ENCODE data around the gene C2CD2L. TPM values are rescaled to one million over a fixed set of nuclear protein-coding genes. Genes with fewer than 3 reads are reported as not detected.
A peak's percentile ranks its signal among the peaks of the same experiment; 100 is the strongest.

The C2CD2L gene
- total and polyA plus RNA-seq, 10 of the 15 experiments (the other 5 are each of a cell fraction or from before 2014, with no cell fraction given), result 0.21 to 9.6 (median 5.1) TPM

DNA sequence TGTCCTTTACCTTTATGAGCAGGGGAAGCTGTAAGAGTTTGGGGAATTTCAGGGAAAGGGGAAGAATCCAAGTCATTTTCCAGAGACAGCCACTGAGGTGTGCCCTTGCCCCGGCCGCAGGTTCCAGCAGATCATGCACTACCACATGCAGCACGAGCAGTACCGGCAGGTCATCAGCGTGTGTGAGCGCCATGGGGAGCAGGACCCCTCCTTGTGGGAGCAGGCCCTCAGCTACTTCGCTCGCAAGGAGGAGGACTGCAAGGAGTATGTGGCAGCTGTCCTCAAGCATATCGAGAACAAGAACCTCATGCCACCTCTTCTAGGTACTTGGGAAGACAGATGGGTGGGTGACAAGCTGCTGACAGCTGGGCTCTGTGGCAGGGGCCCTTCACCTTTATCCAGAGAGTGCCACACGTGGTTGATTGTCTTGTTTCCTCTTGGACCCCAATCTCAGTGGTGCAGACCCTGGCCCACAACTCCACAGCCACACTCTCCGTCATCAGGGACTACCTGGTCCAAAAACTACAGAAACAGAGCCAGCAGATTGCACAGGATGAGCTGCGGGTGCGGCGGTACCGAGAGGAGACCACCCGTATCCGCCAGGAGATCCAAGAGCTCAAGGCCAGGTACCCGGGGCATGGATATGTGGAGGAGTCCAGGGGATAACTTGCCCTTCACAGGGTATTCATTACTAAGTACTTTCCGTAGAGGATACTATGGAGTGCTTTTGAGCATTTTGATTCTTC lies 28.3 kb upstream of the C2CD2L start:
- intact Hi-C loops (cut with micrococcal nuclease; ENCODE audit: unreplicated experiment), result no loop called here
- no peak for DNase-seq (ENCODE audit: low read depth, low spot score)
- Histone ChIP-seq H2AFZ (ENCODE audit: control insufficient read depth, low read depth, low read length) (no peak overlapping the region), H3K79me2 (ENCODE audit: control insufficient read depth, insufficient read depth, low read length) (no peaks in the 10 kb centered on the region), H3K27me3 (replicated peaks in 1 of 2; ENCODE audit: control insufficient read depth in 2 of 2, insufficient read depth in 2 of 2, low read length in 1 of 2) (no peaks in the 10 kb centered on the region), H3K4me3 (no peak overlapping the region), H3K27ac (ENCODE audit: control insufficient read depth, insufficient read depth) (no peak overlapping the region), H3K4me1 (ENCODE audit: control insufficient read depth, insufficient read depth, low read length) (no peaks in the 10 kb centered on the region), H3K9ac (ENCODE audit: control insufficient read depth, insufficient read depth, low read length) (no peak overlapping the region), H3K36me3 (ENCODE audit: control insufficient read depth in 2 of 2, insufficient read depth in 2 of 2, low read length in 1 of 2) (peaks cover 17 to 19% of the 10 kb centered on the region in 2 experiments), H4K20me1 (ENCODE audit: control insufficient read depth, insufficient read depth) (no peaks in the 10 kb centered on the region), H3K4me2 (ENCODE audit: control insufficient read depth, insufficient read depth) (no peak overlapping the region), H3K9me3 (replicated peaks; ENCODE audit: control insufficient read depth, insufficient read depth, low read length) (no peaks in the 10 kb centered on the region)
- SMC1A ChIA-PET (ENCODE audit: uncharacterized antibody, unreplicated experiment), result no interaction called here
- in situ Hi-C loops (cut with MboI), result no loop called here
- POLR2A ChIA-PET, result interaction anchor here (0.9 kb wide), 1 partner anchor 11 kb away, joined by 3 read pairs; the partner anchor contains the start of gene VPS11
- no peak for FAIRE-seq
- CTCF ChIA-PET, result interaction anchor here (1.0 kb wide), 1 partner anchor 118 kb away, joined by 3 read pairs; no protein-coding TSS in a partner anchor
- no TSS peak for BruUV-seq (replicated peaks)
- no peak for ATAC-seq
- TF ChIP-seq ZNF207 (IDR thresholded peaks at IDR 0.05; ENCODE audit: borderline replicate concordance) (no peak), POLR2A (IDR thresholded peaks at IDR 0.05; ENCODE audit: low read depth, low read length) (peak; percentile 32; the same call in 1 of the 2 replicates)
- TF ChIP-seq, protein P1, sequence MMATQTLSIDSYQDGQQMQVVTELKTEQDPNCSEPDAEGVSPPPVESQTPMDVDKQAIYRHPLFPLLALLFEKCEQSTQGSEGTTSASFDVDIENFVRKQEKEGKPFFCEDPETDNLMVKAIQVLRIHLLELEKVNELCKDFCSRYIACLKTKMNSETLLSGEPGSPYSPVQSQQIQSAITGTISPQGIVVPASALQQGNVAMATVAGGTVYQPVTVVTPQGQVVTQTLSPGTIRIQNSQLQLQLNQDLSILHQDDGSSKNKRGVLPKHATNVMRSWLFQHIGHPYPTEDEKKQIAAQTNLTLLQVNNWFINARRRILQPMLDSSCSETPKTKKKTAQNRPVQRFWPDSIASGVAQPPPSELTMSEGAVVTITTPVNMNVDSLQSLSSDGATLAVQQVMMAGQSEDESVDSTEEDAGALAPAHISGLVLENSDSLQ (IDR thresholded peaks at IDR 0.05), result no peak
- 94% methylated on average over 19 of the region's 19 CpGs for WGBS (ENCODE audit: insufficient coverage, insufficient replicate concordance, low lambda C conversion rate, missing lambda C conversion rate)
- RAD21 ChIA-PET (ENCODE audit: unreplicated experiment), result no interaction called here

DNA sequence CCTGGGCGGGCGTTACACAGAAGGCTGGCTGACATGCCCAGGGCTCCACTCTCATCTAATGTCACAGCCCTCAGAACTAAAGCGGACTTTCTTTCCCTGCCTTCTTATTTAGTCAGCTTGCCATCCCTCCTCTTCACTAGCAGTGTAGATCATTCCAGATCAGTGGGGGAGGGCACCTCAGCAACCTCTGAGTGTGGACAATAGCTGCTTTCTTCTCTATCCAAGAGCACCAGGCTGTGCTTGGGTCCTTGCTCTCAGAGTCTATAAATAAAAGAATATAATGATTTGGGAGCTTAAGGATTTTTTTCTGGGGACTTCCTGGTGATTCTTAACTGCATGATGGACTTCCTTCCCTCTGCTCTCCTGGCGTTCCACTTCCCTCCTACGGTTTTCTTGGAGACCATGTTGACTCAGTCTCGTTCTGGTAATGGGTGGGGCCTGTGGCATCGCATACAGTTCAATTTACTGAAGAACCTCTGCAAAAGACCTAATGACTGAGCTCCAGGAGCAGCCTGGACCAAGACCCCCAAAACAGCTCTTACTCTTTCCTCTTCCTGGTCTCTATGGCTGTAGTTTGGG lies 25.4 kb upstream of the C2CD2L start:
- Histone ChIP-seq H3K27ac (ENCODE audit: control insufficient read depth, insufficient read depth) (no peak overlapping the region), H3K36me3 (ENCODE audit: control insufficient read depth in 2 of 2, insufficient read depth in 2 of 2, low read length in 1 of 2) (peaks cover 15 to 19% of the 10 kb centered on the region in 2 experiments), H3K4me1 (ENCODE audit: control insufficient read depth, insufficient read depth, low read length) (peaks cover 10% of the 10 kb centered on the region), H4K20me1 (ENCODE audit: control insufficient read depth, insufficient read depth) (no peaks in the 10 kb centered on the region), H3K4me3 (no peak overlapping the region), H3K27me3 (replicated peaks in 1 of 2; ENCODE audit: control insufficient read depth in 2 of 2, insufficient read depth in 2 of 2, low read length in 1 of 2) (no peaks in the 10 kb centered on the region), H3K9ac (ENCODE audit: control insufficient read depth, insufficient read depth, low read length) (no peak overlapping the region), H3K4me2 (ENCODE audit: control insufficient read depth, insufficient read depth) (no peak overlapping the region), H3K9me3 (replicated peaks; ENCODE audit: control insufficient read depth, insufficient read depth, low read length) (no peaks in the 10 kb centered on the region), H2AFZ (ENCODE audit: control insufficient read depth, low read depth, low read length) (no peak overlapping the region), H3K79me2 (ENCODE audit: control insufficient read depth, insufficient read depth, low read length) (peaks cover 11% of the 10 kb centered on the region)
- ChIA-PET POLR2A (interaction anchor here (0.9 to 1.0 kb wide), 2 partner anchors 10 to 27 kb away, joined by 3 to 5 read pairs; no protein-coding TSS in a partner anchor), SMC1A (ENCODE audit: uncharacterized antibody, unreplicated experiment) (no interaction called here), RAD21 (ENCODE audit: unreplicated experiment) (no interaction called here), CTCF (interaction anchor here (1.3 kb wide), 1 partner anchor 242 kb away, joined by 3 read pairs; no protein-coding TSS in a partner anchor)
- TF ChIP-seq MYC (IDR thresholded peaks at IDR 0.05; ENCODE audit: insufficient read depth, insufficient read length, insufficient replicate concordance, low read length, severe bottlenecking), result no peak
- TF ChIP-seq ZNF217 (IDR thresholded peaks at IDR 0.05), result no peak
- TF ChIP-seq ZNF274 (IDR thresholded peaks at IDR 0.05; ENCODE audit: insufficient read depth, insufficient read length), result no peak
- ATAC-seq (no peak), DNase-seq (ENCODE audit: low read depth, low spot score) (no peak), FAIRE-seq (no peak)
- in situ Hi-C loops (cut with MboI), result no loop called here
- intact Hi-C loops (cut with micrococcal nuclease; ENCODE audit: unreplicated experiment), result no loop called here
- BruUV-seq (replicated peaks), result no TSS peak
- WGBS (ENCODE audit: insufficient coverage, insufficient replicate concordance, low lambda C conversion rate, missing lambda C conversion rate), result 71% methylated on average over 7 of the region's 7 CpGs
